CD4-positive, alpha-beta T cell treated with Interleukin-4 for 4 hours (primary cell): ENCODE results near the gene FOXP3.

Source experiments
- DNase-seq: peaks from one replicate; pipeline ENCODE4 v3.0.0-alpha.2; 2020

The FOXP3 gene

GRCh38 chrX:49211074-49211473 lies 53.4 kb downstream of the FOXP3 start:
- DNase-seq: no peak

DNA sequence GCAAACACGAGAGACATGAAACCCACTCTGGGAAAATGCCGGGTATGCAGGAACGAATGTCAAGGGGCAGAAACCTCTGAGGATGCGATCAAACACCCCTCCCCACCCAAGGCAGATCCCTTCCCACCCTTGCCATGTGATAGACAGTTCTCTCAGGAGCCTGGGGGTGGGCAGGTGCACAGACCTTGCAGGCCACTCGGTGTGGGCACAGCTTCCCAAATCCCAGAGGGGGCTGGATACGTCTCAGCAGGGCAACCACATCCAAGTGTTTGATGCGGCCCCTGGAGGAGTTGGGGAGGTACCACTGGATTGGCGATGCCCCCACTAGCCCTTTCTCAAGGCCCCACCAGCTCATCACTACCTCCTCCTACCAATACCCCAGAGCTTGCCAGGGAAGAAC lies 54.1 kb downstream of the FOXP3 start:
- DNase-seq: no peak

DNA sequence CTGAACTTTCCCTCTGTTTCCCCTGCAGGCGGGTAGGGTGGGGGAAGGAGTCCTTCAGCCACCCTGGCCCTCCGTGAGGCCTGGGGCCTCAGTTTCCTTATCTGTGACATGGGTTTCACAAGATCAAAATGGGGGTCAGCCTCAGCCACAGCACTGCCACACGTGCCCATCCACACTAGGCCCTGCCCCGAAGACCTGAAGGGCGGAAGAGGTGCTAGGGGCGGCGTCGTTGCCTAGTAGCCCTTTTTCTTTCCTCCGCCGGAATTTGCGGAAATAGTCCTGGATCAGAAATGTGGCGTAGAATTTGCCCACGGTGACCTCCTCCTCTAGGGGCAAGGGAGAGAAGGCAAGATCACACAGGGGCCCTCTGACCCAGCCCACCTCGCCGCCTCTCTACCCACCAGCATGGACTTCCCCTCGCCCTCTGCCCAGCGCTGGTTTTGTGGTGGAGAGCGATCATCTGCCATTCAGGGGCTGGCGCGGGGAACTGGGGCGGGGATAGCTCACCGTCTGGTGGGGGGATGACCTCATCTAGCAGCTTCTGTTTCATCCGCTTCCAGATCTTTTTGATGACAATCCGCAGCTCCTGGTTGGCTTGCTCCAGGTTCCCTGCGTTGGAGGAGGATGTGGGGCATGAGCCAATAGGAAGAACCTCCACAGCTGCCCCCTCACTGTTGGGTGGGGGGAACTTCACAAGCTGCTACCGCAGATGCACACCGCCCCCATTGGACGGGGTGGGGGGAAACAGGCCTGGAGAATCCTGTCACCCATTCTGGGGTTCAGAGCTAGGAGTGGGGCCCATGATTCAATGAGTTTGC lies 54.9 kb downstream of the FOXP3 start:
- no peak for DNase-seq

DNA sequence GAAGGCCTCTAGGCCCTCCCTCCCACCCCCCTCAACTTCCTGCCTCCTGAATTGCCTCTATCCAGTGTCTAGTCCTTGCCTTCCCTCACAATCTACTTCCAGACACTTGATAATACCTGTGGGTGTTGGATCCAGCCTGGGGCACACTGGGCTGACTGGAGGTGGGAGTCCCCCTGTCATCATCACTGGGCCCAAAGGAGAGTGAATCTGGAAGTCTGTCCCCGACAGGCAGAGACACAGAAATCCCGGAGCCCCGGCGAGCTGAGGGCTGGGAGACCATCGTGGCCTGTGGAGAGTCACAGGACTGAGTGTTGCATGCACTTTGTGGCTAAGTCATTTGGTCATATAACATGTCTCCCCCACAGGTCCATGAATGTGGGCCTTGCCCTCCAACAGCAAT lies 56.1 kb downstream of the FOXP3 start:
- DNase-seq: no peak

- DNase-seq: no peak
Measured at GRCh38 chrX:49206543-49206942, 58.0 kb downstream of the FOXP3 start.

GRCh38 chrX:49205443-49205842 lies 59.1 kb downstream of the FOXP3 start:
- DNase-seq: no peak

GRCh38 chrX:49204709-49205108 lies 59.8 kb downstream of the FOXP3 start:
- DNase-seq: no peak

DNA sequence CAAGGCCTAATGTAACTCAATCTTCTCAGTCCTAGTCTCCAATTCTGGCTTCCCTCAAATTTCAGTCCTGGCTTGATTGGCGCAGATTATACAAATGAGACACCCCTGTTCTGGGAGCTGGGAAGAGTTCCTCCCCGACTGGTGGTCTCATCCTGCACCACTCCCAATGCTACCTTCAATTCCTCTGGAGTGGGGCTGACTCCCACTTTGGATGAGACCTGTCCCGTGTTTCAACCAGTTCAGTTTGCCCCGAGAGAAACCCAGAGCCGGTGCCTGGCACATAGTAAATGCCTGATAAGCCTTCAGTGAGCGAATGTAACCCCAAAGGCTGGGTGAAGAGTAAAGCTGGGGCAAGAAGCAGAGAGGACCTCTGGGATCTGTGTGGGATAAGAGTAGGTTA lies 60.5 kb downstream of the FOXP3 start:
- no peak for DNase-seq

DNA sequence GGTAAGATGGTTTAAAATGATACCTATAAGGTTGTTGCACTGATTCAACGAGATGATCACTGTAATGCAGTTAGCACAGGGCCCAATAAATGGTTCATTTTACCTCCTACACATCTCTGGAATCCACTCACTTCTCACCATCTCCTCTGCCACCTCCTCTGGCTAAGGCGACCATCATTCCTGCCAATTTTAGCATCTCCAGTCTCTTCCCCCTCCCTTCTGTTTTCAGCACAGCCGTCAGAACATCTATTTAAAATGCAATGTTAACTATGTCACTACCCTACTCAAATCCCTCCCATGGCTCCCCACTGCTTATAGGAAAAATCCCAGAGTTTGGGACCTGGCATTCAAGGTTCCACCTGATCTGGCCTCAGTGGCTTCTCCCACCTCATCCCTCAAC lies 61.0 kb downstream of the FOXP3 start:
- DNase-seq: no peak

DNA sequence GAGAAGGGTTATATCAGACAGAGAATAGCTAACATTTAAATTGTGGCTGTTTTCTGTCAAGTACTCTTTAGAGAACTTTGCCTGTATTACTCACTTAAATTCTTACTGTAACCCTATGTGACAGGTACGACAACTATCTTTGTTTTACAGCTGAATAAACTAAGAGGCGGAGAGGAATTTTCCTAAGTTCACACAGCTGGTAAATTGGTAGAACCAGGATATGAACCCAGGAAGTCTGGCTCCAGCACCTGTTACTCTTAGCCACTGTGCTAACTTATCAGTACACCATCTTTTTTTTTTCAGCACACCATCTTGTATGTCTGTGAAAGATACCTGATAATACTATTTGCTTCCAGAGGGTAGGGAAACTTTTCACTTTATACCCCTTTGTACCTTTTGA lies 62.5 kb downstream of the FOXP3 start:
- DNase-seq: no peak
